Measurements from ENCODE around the gene NT5C3B. TPM values are rescaled to one million over a fixed set of nuclear protein-coding genes. Genes with fewer than 3 reads are reported as not detected.
"Not testable (repeated sequence)": the region's sequence is repeated elsewhere in the genome, so short reads cannot be mapped to it uniquely, and the experiment has no call there.

The NT5C3B gene
- polyA plus RNA-seq, 10 donors = 32.4 to 79.1 (median 45.9) TPM

DNA sequence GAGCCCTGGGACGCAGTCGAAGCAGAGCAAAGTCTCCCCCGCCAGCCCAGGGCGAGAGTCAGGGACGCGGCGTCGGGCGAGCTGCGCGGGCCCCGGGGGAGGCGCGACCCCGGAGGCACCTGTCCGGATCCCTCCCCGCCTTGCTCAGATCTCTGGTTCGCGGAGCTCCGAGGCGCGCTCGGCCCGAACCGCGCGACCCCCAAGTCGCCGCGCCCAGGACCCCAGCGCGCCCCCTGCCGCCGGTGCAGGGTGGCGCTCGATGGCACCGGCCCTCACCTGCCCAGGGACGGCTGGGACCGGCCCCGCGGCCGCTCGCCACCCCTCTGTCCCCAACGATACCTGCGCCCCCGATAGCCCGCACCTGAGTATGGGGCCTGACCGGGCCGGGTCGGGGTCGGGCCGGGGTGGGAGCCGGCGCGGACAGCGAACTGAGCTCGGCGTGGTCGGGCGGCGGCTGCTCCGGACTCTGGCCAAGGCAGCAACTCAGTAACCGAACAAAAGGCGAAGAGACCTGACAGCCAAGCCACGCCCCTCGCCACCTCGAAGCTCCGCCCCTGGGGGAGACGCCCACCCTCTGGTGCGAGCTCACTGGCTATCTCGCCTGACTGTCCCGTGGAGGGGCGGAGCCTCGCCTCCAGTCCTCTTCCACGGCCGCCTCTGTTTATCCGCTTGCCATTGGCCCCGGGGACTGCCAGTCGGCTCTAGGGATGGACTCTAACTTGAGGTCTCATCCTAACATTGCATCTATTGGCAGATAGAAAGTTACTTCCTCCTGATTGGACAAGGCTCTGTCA is 49.6 kb downstream of the NT5C3B start, which contains the start of gene JUP:
Gene JUP, minus strand, starts transcription at position 485 of the 794 bp plus-strand sequence. CDS start 14,857 bp downstream, outside the sequence.
- peak; percentile 96 to 98 (median 97) for DNase-seq

DNA sequence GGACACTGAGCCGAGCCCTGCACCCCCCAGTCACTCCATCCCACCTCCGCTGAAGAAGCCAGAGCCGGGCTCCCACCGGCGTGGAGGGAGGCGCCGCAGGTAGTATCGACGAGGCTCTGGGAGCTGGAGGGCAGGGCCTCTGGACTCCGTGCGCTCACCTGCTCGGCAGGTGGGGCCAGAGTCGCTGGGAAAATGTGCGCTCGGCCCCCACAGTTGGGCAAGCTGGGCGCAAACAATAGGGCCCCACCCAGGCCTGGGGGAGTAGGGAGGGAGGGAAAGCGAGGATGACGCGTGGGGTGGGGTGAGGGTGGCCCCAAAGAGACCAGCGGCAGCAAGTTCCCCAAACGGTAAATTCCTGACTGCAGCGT is 50.2 kb downstream of the NT5C3B start:
- no peak for DNase-seq

DNA sequence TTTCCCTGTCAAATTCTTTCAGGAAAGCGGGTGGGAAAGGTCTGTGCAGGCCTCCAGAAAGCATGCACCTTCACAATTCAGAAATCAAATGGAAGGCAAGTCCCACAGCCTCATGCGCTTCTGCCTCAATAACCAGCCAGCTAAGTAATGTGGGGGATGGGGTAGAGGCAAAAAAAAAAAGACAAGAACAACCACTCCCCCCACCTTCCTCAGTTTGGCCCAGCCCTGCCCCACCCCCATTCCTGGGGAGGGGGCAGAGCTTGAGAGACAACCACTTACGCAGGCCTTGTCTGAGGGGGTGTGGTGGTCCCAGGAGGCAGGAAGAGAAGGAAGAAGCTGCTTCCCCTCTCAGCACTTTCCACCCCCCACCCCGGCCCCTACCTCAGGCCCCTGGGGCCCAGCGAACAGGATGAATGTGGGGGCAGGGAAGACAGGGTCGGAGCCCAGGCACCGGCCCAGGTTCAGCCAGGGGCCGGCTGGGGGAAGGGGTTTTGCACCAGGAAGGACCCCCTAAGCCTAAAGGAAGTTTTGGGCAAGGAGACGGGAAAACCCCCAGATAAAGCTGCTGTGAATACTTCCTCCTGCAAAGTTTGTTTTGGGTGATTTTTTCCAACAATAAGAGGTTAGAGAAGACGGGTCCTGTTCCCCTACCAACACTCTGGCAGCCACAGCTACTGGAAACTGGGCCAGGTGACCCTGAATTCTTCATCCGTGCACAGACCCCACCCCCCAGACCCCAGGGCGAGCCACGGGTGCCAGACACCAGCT is 50.8 kb downstream of the NT5C3B start:
- peak in 2 of 3 donors; percentile 57 to 83 for DNase-seq

DNA sequence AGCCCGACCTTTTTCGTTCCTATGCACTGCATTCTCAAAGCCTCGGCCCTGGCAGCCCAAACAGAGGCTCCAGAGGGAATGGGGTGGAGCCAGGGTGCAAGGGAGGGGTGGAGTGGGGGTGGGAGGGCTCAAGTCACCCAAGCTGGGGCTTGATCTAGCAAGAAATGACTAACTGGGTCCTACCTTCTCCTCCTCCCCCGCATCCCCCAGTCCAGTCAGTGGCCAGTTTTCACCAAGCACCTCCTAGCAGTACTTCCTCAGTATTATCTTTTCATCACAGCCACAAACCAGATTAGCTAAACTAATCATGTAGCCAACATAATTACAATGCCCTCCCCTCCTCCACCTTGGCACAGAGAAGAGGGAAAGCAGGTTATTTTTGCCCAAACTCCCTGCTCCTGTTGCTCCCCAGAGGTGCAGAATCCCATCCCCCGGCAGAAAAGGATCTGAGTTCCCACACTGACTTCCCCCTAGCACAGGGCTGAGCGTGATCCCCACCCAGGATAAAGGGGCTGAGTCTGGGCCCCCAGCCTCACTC is 51.8 kb downstream of the NT5C3B start:
- no peak for DNase-seq

DNA sequence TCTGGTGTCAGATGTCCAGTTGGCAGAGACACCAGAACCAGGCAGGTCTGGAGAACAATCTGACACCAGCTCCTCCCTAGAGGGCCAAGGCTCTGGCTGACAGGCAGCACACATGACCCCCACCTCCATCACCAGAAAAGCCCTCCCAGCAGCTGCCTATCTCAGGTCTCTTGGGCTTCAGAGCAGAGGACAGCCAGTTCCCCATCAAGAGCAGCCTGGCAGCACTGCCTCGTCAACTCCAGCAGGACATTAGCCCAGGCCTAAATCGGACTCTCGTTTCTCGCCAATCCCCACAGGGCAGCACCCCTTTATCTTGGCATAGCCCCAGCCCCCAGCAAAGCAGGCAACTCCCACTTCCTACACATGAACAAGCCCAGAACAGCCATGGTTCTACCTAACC is 53.9 kb downstream of the NT5C3B start:
- no peak for DNase-seq

DNA sequence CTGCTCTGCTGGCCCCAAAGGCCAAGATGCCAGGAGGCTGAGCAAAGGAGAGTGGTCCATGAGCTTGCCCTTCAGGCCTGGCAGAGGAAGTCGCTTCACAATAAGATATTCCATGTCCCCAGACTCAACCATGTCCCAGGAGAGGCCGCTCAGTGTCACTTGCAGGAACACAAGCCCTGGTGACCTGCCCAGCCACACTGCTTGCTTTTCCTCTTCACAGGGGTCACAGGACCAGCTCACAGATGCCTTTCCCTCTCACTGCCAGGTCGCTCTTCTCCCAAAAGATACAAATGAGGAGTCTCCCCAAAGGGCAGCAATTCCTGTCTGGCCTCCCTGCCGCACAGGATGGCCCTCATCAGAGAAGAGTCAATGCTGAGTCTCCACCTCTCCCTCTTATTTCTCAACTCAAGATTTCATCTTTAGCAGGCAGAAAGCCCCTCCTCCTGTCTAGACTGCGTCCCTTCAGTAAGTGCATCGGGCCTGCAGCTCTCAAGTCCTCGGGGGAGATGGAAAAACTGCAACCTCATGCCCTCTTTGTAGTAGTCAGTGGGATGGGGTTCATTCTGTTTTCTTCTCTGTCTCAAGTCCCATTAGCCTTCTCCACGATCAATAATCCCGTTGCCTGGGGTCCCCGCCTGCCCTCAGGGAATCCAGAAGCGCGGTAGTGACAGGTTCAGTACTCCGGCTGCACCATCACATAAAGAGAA is 54.5 kb downstream of the NT5C3B start:
- DNase-seq = no peak

DNA sequence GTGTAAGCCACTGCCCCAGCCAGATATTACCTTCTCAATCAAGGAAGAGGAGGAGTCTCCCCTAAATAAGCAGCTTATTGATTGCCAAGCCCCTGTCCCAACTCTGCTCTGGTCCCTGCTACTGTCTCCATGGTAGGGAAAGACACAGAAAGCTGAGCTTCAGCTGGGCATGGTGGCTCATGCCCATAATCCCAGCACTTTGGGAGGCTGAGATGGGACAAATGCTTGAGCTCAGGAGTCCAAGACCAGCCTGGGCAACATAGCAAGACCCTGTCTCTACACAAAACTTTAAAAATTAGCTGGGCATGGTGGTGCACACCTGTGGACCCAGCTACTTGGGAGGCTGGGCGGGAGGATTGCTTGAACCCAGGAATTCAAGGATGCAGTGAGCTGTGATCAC is 56.1 kb downstream of the NT5C3B start:
- no peak for DNase-seq

DNA sequence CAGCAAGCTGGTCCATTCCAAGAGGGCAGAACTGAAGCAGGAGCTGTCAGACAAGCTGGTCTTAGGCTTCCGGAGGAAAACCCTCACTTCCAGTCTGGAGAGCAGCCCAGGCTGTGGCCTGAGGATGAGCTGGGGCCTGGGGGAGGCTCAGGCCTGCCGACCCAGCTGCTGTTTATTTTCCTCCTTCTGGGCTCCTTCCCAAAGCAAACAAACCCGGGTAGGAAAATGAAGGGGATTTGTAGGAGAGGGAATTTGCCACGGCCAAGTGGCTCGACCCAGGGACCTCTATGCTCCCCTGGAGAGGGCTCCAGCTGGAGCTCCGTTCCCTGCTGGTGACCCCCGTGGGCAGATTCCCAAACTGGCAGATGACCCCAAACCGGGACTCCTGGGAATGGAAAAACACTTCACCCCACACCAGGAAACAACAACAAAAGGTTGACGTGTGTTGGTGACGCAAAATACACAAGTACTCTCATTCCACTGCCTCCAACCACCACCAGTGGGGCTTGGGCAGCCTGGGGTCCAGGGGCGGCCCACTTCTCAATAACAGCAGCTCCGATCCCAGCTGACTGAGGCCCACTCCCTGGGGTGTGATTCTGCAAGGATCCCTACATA is 58.4 kb downstream of the NT5C3B start:
- DNase-seq = peak; percentile 84 to 96 (median 90)

DNA sequence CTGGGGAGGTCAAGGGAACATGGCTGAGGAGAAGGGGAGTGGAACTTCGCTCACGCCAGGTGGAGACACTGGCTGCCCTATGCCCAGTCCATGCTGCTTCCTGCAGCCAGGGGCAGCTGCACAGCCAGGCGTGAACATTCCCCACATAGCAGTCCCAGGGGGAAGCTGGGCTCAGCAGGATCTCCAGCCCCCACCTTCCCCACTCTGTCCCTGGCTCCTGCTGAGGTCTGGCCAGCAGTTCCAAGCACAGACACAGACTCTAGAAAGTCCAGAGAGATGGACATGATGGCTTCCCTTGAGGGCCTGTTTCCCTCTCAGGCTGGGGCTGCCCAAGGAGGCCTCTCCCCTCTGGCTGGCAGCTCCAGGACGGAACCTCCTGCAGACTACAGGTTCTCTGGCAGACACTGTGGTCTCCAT is 58.9 kb downstream of the NT5C3B start:
- peak in 1 of 3 donors; percentile 52 for DNase-seq

DNA sequence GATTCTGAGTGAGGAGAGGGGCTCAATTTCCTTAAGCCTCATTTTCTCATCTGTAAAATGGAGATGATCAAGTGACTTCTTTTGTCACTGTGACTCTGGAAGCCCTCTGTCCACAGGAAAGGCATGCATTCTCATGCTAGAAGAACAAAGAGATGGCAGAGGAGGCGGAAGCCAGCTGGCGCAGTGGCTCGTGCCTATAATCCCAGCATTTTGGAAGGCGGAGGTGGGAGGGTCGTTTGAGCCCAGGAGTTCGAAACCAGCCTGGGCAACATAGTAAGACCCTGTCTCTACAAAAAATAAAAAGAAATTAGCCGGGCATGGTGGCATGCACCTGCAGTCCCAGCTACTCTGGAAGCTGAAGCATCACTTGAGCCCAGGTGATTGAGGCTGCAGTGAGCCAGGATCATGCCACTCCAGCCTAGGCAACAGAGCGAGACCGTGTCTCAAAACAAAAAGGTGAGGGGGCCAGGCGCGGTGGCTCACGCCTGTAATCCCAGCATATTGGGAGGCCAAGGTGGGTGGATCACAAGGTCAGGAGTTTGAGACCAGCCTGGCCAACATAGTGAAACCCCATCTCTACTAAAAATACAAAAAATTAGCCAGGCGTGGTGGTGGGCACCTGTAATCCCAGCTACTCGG is 59.7 kb downstream of the NT5C3B start:
- DNase-seq = not testable (repeated sequence)

DNA sequence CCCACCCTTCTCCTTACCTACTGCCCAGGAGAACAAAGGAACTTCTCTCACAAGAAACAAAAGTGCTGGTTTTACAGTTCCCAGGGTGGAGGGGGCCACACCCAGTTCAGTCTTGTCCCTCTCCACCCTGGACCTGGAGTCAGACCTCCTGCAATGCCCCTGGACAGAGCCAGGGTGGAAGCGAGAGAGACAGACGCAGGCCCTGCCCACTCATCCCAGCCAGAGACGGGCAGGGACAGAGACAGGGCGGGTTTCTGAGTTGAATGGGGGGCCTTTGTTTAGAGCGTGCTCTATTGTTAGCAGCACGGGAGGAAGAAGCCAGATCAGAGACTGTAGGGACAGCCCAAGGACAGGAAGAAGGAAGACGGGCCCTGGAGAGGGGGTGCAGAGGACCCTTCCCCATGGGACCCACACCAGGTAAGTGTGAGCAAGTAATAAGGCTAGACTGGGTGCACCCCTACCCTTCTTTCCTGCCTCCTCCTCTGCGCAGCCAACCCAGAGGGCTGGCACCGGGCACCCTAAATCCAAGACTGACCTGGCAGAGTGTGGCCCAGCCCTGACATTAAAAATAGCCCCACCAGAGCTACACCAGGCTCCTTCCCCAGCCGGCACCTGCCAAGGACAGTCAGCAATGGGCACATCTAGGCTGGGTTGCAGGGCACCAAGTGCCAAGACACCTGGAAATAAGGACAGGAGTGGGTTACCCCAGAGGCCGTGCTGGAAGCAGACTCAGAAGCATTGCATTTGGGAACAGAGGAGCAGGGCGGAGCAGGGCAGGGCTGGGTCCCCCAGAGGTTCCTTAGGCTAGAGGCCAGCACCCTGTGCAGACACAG is 60.4 kb downstream of the NT5C3B start:
- DNase-seq = no peak

Other genes starting within 250 kb of the NT5C3B start
- gene KRT14, start 249.3 kb downstream of the NT5C3B start, polyA plus RNA-seq (ENCODE audit: insufficient read length in 10 of 10) = 10 to 100 TPM in 2 of 10 donors, under 1 TPM in 5, not detected in 3; 0.26 to 72.1 (median 0.46) TPM
- gene KRT16, start 223.5 kb downstream of the NT5C3B start, polyA plus RNA-seq (ENCODE audit: insufficient read length in 10 of 10) = 1 to 10 TPM in 1 of 10 donors, under 1 TPM in 1, not detected in 8; 0.84 to 2.3 TPM
- gene KRT17, start 211.7 kb downstream of the NT5C3B start, polyA plus RNA-seq (ENCODE audit: insufficient read length in 10 of 10) = 100 to 1,000 TPM in 2 of 10 donors, 1 to 10 TPM in 5, under 1 TPM in 3; 0.46 to 228 (median 1.6) TPM
- 100 to 1,000 TPM; 761 to 893 (median 828) TPM for gene EIF1, start 147.3 kb downstream of the NT5C3B start, polyA plus RNA-seq (ENCODE audit: insufficient read length in 10 of 10)
- under 1 TPM in 1 of 10 donors, not detected in 9; 0.72 TPM for gene GAST, start 123.9 kb downstream of the NT5C3B start, polyA plus RNA-seq (ENCODE audit: insufficient read length in 10 of 10)
- gene HAP1, start 101.6 kb downstream of the NT5C3B start, polyA plus RNA-seq (ENCODE audit: insufficient read length in 10 of 10) = under 1 TPM in 8 of 10 donors, not detected in 2; 0.04 to 0.32 (median 0.08) TPM
- gene JUP, start 49.5 kb downstream of the NT5C3B start, polyA plus RNA-seq (ENCODE audit: insufficient read length in 10 of 10) = 10 to 100 TPM; 26.8 to 68.0 (median 32.1) TPM
- gene P3H4, start 24.3 kb downstream of the NT5C3B start, polyA plus RNA-seq (ENCODE audit: insufficient read length in 10 of 10) = 10 to 100 TPM; 27.6 to 59.2 (median 40.2) TPM
- gene FKBP10, start 23.2 kb downstream of the NT5C3B start, polyA plus RNA-seq (ENCODE audit: insufficient read length in 10 of 10) = 100 to 1,000 TPM; 104 to 191 (median 135) TPM
- under 1 TPM in 4 of 10 donors, not detected in 6; 0.15 to 0.43 (median 0.18) TPM for gene KLHL10, start 1.6 kb upstream of the NT5C3B start, polyA plus RNA-seq (ENCODE audit: insufficient read length in 10 of 10)
- 1 to 10 TPM; 4.4 to 6.4 (median 5.6) TPM for gene KLHL11, start 29.2 kb upstream of the NT5C3B start, polyA plus RNA-seq (ENCODE audit: insufficient read length in 10 of 10)
- 10 to 100 TPM; 48.4 to 77.4 (median 58.5) TPM for gene ACLY, start 82.7 kb upstream of the NT5C3B start, polyA plus RNA-seq (ENCODE audit: insufficient read length in 10 of 10)
- gene ODAD4, start 94.4 kb upstream of the NT5C3B start, polyA plus RNA-seq (ENCODE audit: insufficient read length in 10 of 10) = 1 to 10 TPM in 1 of 10 donors, under 1 TPM in 9; 0.53 to 1.2 (median 0.71) TPM
- gene CNP, start 130.6 kb upstream of the NT5C3B start, polyA plus RNA-seq (ENCODE audit: insufficient read length in 10 of 10) = 10 to 100 TPM; 34.3 to 62.8 (median 41.1) TPM
- 100 to 1,000 TPM in 2 of 10 donors, 10 to 100 TPM in 8; 79.1 to 109 (median 91.0) TPM for gene DNAJC7, start 181.2 kb upstream of the NT5C3B start, polyA plus RNA-seq (ENCODE audit: insufficient read length in 10 of 10)
- 10 to 100 TPM; 32.9 to 50.9 (median 41.2) TPM for gene NKIRAS2, start 183.9 kb upstream of the NT5C3B start, polyA plus RNA-seq (ENCODE audit: insufficient read length in 10 of 10)
- gene C17orf113, start 214.4 kb upstream of the NT5C3B start, polyA plus RNA-seq (ENCODE audit: insufficient read length in 10 of 10) = 1 to 10 TPM in 6 of 10 donors, under 1 TPM in 4; 0.87 to 1.7 (median 1.0) TPM

All from muscle of back (tissue), 11 donors.